ENCODE measurements around the gene RNASET2. TPM values are rescaled to one million over a fixed set of nuclear protein-coding genes. Genes with fewer than 3 reads are reported as not detected.

RNASET2 gene
- total RNA-seq, 1 donor from 2014 or later: 22.0 TPM

DNA sequence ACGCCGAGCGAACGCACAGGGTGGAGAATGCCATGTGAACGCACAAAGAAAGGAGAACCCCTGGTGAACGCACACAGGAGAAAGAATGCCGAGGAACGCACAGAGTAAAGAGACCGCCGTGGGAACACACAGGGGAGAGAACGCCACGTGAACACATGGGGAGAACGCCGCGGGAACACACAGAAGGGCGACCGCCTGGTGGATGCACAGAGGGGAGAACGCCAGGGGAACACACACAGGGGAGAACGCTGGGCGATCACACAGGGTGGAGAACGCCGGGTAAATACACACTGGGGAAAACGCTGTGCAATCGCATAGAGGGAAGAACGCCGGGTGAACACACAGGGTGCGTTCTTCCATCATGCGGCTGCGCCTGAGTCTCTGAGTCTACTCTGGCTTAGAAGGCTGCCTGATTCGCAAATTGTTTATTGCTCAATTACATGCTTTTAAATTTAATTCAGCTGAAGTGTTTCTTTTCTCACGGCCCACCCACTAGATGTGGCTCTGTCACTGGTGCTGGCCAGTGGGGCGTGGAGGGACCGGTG, 54.1 kb downstream of the RNASET2 start:
- Histone ChIP-seq H3K4me2 (ENCODE audit: low read length) (no peak overlapping the region), H3K27ac (ENCODE audit: low read depth, low read length) (no peak overlapping the region), H3K4me1 (ENCODE audit: insufficient read depth, low read length) (peaks cover 9% of the 10 kb centered on the region), H2AFZ (ENCODE audit: low read depth, low read length) (no peak overlapping the region), H3K9ac (ENCODE audit: low read length) (no peak overlapping the region), H3K9me3 (ENCODE audit: insufficient read depth, low read depth, low read length) (no peaks in the 10 kb centered on the region), H3K36me3 (ENCODE audit: insufficient read depth, low read length) (no peaks in the 10 kb centered on the region), H4K20me1 (ENCODE audit: insufficient read depth, low read length) (no peaks in the 10 kb centered on the region), H3K27me3 (ENCODE audit: insufficient read depth, low read length) (no peaks in the 10 kb centered on the region), H3K4me3 (ENCODE audit: insufficient read depth, low read depth, low read length) (no peak overlapping the region), H3K79me2 (ENCODE audit: insufficient read depth, low read length) (no peaks in the 10 kb centered on the region)
- Mint-ChIP-seq H3K27me3 (ENCODE audit: low read depth, unreplicated experiment) (peaks cover 46% of the 10 kb centered on the region), H3K4me3 (ENCODE audit: unreplicated experiment) (no peak overlapping the region), H3K27ac (ENCODE audit: unreplicated experiment) (no peak overlapping the region), H3K36me3 (ENCODE audit: low read depth, unreplicated experiment) (no peaks in the 10 kb centered on the region), H3K9me3 (ENCODE audit: unreplicated experiment) (peaks cover 13% of the 10 kb centered on the region), H3K4me1 (ENCODE audit: low read depth, unreplicated experiment) (peaks cover 9% of the 10 kb centered on the region)
- FAIRE-seq (no peak), DNase-seq (ENCODE audit: low read depth) (no peak)
- TF ChIP-seq, protein P1, sequence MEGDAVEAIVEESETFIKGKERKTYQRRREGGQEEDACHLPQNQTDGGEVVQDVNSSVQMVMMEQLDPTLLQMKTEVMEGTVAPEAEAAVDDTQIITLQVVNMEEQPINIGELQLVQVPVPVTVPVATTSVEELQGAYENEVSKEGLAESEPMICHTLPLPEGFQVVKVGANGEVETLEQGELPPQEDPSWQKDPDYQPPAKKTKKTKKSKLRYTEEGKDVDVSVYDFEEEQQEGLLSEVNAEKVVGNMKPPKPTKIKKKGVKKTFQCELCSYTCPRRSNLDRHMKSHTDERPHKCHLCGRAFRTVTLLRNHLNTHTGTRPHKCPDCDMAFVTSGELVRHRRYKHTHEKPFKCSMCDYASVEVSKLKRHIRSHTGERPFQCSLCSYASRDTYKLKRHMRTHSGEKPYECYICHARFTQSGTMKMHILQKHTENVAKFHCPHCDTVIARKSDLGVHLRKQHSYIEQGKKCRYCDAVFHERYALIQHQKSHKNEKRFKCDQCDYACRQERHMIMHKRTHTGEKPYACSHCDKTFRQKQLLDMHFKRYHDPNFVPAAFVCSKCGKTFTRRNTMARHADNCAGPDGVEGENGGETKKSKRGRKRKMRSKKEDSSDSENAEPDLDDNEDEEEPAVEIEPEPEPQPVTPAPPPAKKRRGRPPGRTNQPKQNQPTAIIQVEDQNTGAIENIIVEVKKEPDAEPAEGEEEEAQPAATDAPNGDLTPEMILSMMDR (IDR thresholded peaks at IDR 0.05; ENCODE audit: insufficient read depth, low read depth, low read length): no peak
- TF ChIP-seq EZH2 (IDR thresholded peaks at IDR 0.05; ENCODE audit: insufficient read depth, low read length): no peak

DNA sequence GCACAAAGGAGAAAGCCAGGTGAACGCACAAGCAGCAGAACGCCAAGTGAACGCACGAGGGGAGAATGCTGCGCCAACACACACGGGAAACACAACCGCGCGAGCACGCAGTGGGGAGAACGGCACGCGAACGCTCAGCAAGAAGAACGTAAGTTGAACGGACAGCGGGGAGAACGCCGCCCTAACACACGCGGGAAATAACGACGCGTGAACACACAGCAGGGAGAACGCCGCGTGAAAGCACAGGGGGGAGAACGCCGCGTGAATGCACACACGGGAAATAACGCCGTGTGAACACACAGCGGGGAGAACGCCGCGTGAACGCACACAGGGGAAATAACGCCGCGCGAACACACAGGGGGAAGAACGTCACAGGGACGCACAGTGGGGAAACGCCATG, 54.7 kb downstream of the RNASET2 start:
- H2AFZ ChIP-seq (ENCODE audit: low read depth, low read length): no peak overlapping the region
- Mint-ChIP-seq H3K36me3 (ENCODE audit: low read depth, unreplicated experiment) (no peaks in the 10 kb centered on the region), H3K27ac (ENCODE audit: unreplicated experiment) (no peak overlapping the region), H3K4me3 (ENCODE audit: unreplicated experiment) (no peak overlapping the region), H3K9me3 (ENCODE audit: unreplicated experiment) (peaks cover 13% of the 10 kb centered on the region), H3K4me1 (ENCODE audit: low read depth, unreplicated experiment) (peaks cover 9% of the 10 kb centered on the region), H3K27me3 (ENCODE audit: low read depth, unreplicated experiment) (peaks cover 41% of the 10 kb centered on the region)
- H3K4me1 ChIP-seq (ENCODE audit: insufficient read depth, low read length): peaks cover 9% of the 10 kb centered on the region
- H3K4me2 ChIP-seq (ENCODE audit: low read length): no peak overlapping the region
- H3K79me2 ChIP-seq (ENCODE audit: insufficient read depth, low read length): no peaks in the 10 kb centered on the region
- no peaks in the 10 kb centered on the region for H3K36me3 ChIP-seq (ENCODE audit: insufficient read depth, low read length)
- H3K27ac ChIP-seq (ENCODE audit: low read depth, low read length): no peak overlapping the region
- no peak overlapping the region for H3K9ac ChIP-seq (ENCODE audit: low read length)
- FAIRE-seq (no peak), DNase-seq (ENCODE audit: low read depth) (no peak)
- H4K20me1 ChIP-seq (ENCODE audit: insufficient read depth, low read length): no peaks in the 10 kb centered on the region
- no peak overlapping the region for H3K4me3 ChIP-seq (ENCODE audit: insufficient read depth, low read depth, low read length)
- H3K9me3 ChIP-seq (ENCODE audit: insufficient read depth, low read depth, low read length): no peaks in the 10 kb centered on the region
- no peaks in the 10 kb centered on the region for H3K27me3 ChIP-seq (ENCODE audit: insufficient read depth, low read length)
- TF ChIP-seq, protein P1 (IDR thresholded peaks at IDR 0.05; ENCODE audit: insufficient read depth, low read depth, low read length): no peak
- TF ChIP-seq EZH2 (IDR thresholded peaks at IDR 0.05; ENCODE audit: insufficient read depth, low read length): no peak

- Mint-ChIP-seq H3K4me3 (ENCODE audit: unreplicated experiment) (no peak overlapping the region), H3K4me1 (ENCODE audit: low read depth, unreplicated experiment) (peaks cover 9% of the 10 kb centered on the region), H3K36me3 (ENCODE audit: low read depth, unreplicated experiment) (no peaks in the 10 kb centered on the region), H3K27me3 (ENCODE audit: low read depth, unreplicated experiment) (peaks cover 38% of the 10 kb centered on the region), H3K9me3 (ENCODE audit: unreplicated experiment) (peaks cover 13% of the 10 kb centered on the region), H3K27ac (ENCODE audit: unreplicated experiment) (peak overlapping the region; percentile 53)
- TF ChIP-seq EZH2 (IDR thresholded peaks at IDR 0.05; ENCODE audit: insufficient read depth, low read length): no peak
- TF ChIP-seq, protein P1 (IDR thresholded peaks at IDR 0.05; ENCODE audit: insufficient read depth, low read depth, low read length): no peak
- H3K4me1 ChIP-seq (ENCODE audit: insufficient read depth, low read length): peaks cover 9% of the 10 kb centered on the region
- H3K79me2 ChIP-seq (ENCODE audit: insufficient read depth, low read length): no peaks in the 10 kb centered on the region
- H3K9ac ChIP-seq (ENCODE audit: low read length): no peak overlapping the region
- H3K4me3 ChIP-seq (ENCODE audit: insufficient read depth, low read depth, low read length): no peak overlapping the region
- no peak overlapping the region for H3K4me2 ChIP-seq (ENCODE audit: low read length)
- no peaks in the 10 kb centered on the region for H4K20me1 ChIP-seq (ENCODE audit: insufficient read depth, low read length)
- no peak for FAIRE-seq
- H3K27me3 ChIP-seq (ENCODE audit: insufficient read depth, low read length): no peaks in the 10 kb centered on the region
- H3K36me3 ChIP-seq (ENCODE audit: insufficient read depth, low read length): no peaks in the 10 kb centered on the region
- DNase-seq (ENCODE audit: low read depth): no peak
- H2AFZ ChIP-seq (ENCODE audit: low read depth, low read length): no peak overlapping the region
- H3K9me3 ChIP-seq (ENCODE audit: insufficient read depth, low read depth, low read length): no peaks in the 10 kb centered on the region
- H3K27ac ChIP-seq (ENCODE audit: low read depth, low read length): no peak overlapping the region
Observed at GRCh38 chr6:166900956-166901607, 55.3 kb downstream of the RNASET2 start.

Measured in astrocyte (in vitro differentiated cells and primary cell).